GM10248 (cell line): Measurements from ENCODE around the gene EVI5L.
"Not testable (repeated sequence)": the region's sequence is repeated elsewhere in the genome, so short reads cannot be mapped to it uniquely, and the experiment has no call there.

Source experiments
- CTCF ChIA-PET: fragments of 300-600 bp; sonication (Branson Sonifier 250); formaldehyde crosslinking; extraction: SDS; loops from one replicate; lab custom pipeline; 2021; ENCODE audit warnings: antibody characterized with exemption; lab: Yijun Ruan, JAX
- POLR2A ChIA-PET: fragments of 350-650 bp; sonication (Branson Sonifier 250); formaldehyde crosslinking; extraction: SDS; loops from one replicate; lab custom pipeline; 2020; ENCODE audit warnings: antibody characterized with exemption; lab: Yijun Ruan, JAX
- DNase-seq: peaks from one replicate; pipeline ENCODE4 v3.0.0; 2012; ENCODE audit errors: extremely low spot score
- TF ChIP-seq, protein P1 (sequence below): IDR thresholded peaks from 2 replicates; pipeline ENCODE4 v1.5.1; 2012; ENCODE audit warnings: mild to moderate bottlenecking, low read depth; ENCODE audit errors: extremely low read depth, missing control alignments, control extremely low read depth

Gene EVI5L

DNA sequence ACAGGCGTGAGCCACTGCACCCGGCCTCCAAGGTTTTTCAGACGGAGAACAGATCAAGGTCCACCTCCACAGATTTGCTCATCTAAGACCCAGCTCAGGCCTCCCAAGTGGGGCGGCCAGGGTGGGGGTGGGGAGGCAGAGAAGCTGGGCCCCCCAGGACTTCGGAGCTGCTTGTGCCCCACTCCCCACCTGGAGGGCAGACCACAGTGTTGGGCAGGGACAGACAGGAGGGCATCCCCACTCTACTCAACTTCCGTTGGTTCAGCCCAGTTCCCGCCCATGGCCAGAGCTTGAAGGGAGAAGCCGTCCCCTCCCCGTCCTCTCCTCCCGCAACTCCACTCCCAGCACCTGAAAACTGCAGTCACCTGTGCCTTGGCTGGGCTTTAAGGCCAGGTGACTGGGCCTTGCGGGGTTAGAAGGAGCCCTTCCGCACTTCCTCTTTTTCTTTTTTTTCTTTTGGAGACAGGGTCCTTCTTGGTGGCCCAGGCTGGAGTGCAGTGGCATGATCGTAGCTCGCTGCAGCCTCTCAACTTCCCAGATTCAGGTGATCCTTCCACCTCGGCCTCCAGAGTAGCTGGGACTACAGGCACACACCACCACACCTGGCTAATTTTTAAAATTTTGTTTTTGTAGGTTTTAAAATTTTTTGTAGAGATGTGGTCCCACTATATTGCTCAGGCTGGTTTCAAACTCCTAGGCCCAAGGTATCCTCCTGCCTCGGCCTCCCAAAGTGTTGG lies 57.6 kb downstream of the EVI5L start:
- TF ChIP-seq, protein P1, sequence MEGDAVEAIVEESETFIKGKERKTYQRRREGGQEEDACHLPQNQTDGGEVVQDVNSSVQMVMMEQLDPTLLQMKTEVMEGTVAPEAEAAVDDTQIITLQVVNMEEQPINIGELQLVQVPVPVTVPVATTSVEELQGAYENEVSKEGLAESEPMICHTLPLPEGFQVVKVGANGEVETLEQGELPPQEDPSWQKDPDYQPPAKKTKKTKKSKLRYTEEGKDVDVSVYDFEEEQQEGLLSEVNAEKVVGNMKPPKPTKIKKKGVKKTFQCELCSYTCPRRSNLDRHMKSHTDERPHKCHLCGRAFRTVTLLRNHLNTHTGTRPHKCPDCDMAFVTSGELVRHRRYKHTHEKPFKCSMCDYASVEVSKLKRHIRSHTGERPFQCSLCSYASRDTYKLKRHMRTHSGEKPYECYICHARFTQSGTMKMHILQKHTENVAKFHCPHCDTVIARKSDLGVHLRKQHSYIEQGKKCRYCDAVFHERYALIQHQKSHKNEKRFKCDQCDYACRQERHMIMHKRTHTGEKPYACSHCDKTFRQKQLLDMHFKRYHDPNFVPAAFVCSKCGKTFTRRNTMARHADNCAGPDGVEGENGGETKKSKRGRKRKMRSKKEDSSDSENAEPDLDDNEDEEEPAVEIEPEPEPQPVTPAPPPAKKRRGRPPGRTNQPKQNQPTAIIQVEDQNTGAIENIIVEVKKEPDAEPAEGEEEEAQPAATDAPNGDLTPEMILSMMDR = no peak
- ChIA-PET POLR2A (no interaction called here), CTCF (interaction anchor here (5.3 kb wide), 1 partner anchor 19 kb away, joined by 25 read pairs; no protein-coding TSS in a partner anchor)
- DNase-seq = no peak

DNA sequence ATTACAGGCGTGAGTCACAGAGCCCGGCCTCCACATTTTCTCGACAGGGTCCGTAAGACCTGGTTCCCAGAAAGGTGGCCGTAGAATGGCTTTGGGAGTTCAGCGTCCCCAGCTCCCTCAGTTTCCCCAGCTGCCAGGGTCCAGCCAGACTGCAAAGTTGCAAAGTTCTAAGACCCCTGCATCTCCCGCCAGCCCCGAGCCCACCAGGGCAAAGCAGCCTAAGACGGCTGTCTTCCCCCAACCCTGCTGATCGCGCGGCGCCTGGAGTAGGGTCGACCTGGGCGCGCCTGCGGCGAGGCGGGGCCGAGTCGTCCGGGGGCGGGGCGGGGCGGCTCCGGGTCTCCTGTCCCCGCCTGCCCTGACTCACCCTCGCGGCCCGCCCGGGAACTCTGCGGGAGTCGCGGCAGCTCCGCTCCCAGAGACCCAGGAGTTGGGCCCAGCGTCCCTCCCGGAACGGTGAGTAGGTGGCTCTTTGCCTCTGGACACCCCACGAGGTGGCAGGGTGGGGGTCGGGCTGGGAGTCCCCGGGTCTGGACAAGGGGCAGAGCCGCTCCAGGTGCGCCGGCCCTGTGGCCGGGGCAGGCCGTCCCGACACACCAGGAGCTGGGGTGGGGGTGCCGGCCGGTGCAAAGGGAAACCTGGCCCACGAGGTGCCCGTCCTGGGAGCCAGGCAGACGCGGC lies 58.3 kb downstream of the EVI5L start, which contains the start of gene LRRC8E:
Gene LRRC8E (plus strand): TSS at position 366 of the 681 bp plus-strand sequence. CDS start 7,094 bp downstream, outside the sequence.
- POLR2A ChIA-PET = no interaction called here

DNA sequence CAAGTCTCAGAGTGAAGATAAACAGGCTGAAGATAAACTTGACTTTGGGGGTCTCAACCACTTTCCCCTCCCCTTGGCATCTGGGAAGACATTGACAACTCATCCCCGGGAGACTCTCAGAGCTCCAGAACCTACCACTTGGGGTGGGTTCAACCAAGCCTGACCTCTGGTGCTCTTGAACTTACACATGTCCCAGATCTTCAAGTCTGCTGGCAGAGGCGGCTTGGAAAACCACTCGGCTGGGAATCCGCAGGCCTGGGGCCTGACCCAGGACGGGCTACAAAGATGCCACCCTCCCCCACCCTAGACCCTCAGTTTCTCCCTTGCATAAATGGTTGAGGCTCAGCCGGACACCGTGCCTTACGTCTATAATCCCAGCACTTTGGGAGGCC lies 58.8 kb downstream of the EVI5L start:
- CTCF ChIA-PET = interaction anchor here (0.7 to 1.6 kb wide), 2 partner anchors 10 to 1046 kb away, joined by 3 to 5 read pairs; no protein-coding TSS in a partner anchor
- POLR2A ChIA-PET = no interaction called here
- TF ChIP-seq, protein P1 = no peak
- no peak for DNase-seq

More for the DNA sequence above, 58.3 kb downstream of the EVI5L start, which contains the start of gene LRRC8E:
- no peak for DNase-seq
- CTCF ChIA-PET = interaction anchor here (1.6 kb wide), 1 partner anchor 11 kb away, joined by 5 read pairs; no protein-coding TSS in a partner anchor
- TF ChIP-seq, protein P1 = no peak

DNA sequence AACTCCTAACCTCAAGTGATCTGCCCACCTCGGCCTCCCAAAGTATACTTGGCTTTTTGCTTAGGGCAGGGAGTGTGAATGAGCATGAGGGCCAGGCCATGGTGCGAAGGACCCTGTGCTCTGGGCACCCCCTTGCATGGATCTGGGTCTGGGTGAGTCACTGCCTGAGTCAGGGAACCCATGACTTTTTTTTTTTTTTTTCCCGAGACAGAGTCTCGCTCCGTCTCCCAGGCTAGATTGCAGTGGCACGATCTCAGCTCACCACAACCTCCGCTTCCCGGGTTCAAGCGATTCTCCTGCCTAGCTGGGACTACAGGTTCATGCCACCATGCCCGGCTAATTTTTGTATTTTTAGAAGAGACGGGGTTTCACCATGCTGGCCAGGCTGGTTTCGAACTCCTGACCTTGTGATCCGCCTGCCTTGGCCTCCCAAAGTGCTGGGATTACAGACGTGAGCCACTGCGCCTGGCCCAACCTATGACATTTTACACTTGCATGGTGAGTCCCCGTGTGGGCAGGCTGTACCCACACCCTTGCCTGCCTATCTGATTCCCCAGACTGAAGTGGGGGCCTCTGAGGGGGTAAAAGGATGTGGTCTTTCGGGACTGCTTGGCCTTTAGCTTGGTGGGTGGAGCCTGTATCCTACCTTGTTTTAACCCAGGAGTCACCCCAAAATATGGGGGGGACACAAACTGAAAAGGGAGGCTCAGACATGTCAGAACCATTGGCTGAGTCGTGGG lies 63.5 kb downstream of the EVI5L start:
- CTCF ChIA-PET = interaction anchor here (1.4 to 2.5 kb wide), 4 partner anchors 8 to 24 kb away, joined by 4 to 11 read pairs (median 5); partner anchors contain the start of gene MAP2K7
- DNase-seq, POLR2A ChIA-PET: not testable (repeated sequence)

DNA sequence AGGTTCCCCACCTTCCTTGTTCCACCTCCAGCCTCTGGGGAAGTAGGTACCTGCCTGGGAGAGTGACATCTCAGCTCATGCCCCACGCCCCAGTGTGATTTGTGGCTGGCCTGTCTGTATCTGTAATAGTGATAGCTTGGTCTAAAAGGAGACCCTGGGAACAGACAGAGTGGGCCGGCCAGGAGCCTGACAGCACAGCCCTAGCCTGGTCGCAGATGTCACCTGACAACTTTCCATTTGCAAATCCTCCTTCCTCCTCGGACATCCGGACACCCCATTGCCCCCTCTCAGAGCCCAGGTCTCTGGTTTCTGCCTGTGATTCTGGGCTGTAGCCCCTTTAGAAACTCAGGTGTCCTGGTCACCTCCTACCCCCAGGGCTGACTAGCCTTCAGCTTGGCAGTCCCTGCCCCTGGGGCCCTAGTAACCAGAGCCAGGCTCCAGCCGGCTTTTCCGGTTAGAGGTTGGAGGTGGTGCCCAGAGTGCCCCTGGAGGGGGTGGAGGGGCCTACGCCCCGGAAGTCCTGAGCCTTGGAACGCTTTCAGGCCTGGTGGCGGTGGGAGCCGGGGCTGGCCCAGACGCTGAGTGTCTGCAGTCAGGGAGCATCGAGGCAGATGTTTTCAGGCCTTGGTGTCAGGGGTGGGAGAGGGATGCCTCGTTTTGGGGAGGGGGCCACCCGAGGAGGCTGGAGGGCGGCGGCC lies 64.7 kb downstream of the EVI5L start:
- TF ChIP-seq, protein P1 = no peak
- DNase-seq = no peak
- ChIA-PET CTCF (interaction anchor here (1.0 to 2.1 kb wide), 5 partner anchors 9 to 42 kb away, joined by 3 to 6 read pairs (median 4); partner anchors contain the start of gene MAP2K7), POLR2A (no interaction called here)

DNA sequence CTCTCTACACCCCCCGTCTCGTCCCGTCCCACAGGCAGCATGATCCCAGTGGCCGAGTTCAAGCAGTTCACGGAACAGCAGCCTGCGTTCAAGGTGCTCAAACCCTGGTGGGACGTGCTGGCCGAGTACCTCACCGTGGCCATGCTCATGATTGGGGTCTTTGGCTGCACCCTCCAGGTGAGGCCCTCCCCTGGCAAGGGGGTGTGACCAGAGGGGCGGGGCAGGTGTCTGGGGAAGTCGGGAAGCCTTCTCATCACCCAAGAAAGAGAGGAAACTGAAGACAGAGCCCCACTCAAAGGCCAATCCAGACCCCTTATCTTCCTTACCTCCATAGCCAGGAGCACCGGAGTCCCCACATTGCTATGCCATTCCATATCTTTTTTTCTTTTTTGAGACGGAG lies 65.5 kb downstream of the EVI5L start:
- ChIA-PET CTCF (no interaction called here), POLR2A (no interaction called here)
- TF ChIP-seq, protein P1 = no peak
- DNase-seq = no peak
